OCI-M2 (cell line): Measurements from ENCODE around the gene SKOR1.
A peak's percentile ranks its signal among the peaks of the same experiment; 100 is the strongest.

Experiments used
- DNase-seq: peaks from one replicate; lab custom pipeline; 2025; ENCODE audit not compliant: unreplicated experiment; lab: John Stamatoyannopoulos, UW

The SKOR1 gene

GRCh38 chr15:67796196-67797127 lies 28.8 kb upstream of the SKOR1 start:
- no peak for DNase-seq

- DNase-seq, result peak; percentile 49
Observed at GRCh38 chr15:67799801-67800205, 25.5 kb upstream of the SKOR1 start.

GRCh38 chr15:67801142-67801541 lies 24.2 kb upstream of the SKOR1 start:
- DNase-seq, result no peak

GRCh38 chr15:67801926-67802914 lies 23.1 kb upstream of the SKOR1 start:
- no peak for DNase-seq

GRCh38 chr15:67803299-67803698 lies 22.0 kb upstream of the SKOR1 start:
- no peak for DNase-seq

- no peak for DNase-seq
Observed at GRCh38 chr15:67803996-67804843, 21.1 kb upstream of the SKOR1 start.

- no peak for DNase-seq
Observed at GRCh38 chr15:67805008-67805665, 20.2 kb upstream of the SKOR1 start.

GRCh38 chr15:67805666-67806516 lies 19.4 kb upstream of the SKOR1 start:
- DNase-seq, result no peak

GRCh38 chr15:67806536-67806935 lies 18.8 kb upstream of the SKOR1 start:
- DNase-seq, result no peak

GRCh38 chr15:67807141-67807540 lies 18.2 kb upstream of the SKOR1 start:
- DNase-seq, result no peak

GRCh38 chr15:67807836-67808235 lies 17.5 kb upstream of the SKOR1 start:
- DNase-seq, result no peak

GRCh38 chr15:67808821-67809220 lies 16.5 kb upstream of the SKOR1 start:
- no peak for DNase-seq

GRCh38 chr15:67809441-67809840 lies 15.9 kb upstream of the SKOR1 start:
- DNase-seq, result no peak

- no peak for DNase-seq
Observed at GRCh38 chr15:67809866-67810265, 15.4 kb upstream of the SKOR1 start.

- no peak for DNase-seq
Observed at GRCh38 chr15:67812241-67812644, 13.1 kb upstream of the SKOR1 start.

- no peak for DNase-seq
Observed at GRCh38 chr15:67813104-67813634, 12.1 kb upstream of the SKOR1 start.

- DNase-seq, result no peak
Observed at GRCh38 chr15:67815036-67815592, 10.2 kb upstream of the SKOR1 start.

- no peak for DNase-seq
Observed at GRCh38 chr15:67816668-67817067, 8.6 kb upstream of the SKOR1 start.

- no peak for DNase-seq
Observed at GRCh38 chr15:67818464-67818863, 6.8 kb upstream of the SKOR1 start.
